GM12875 (cell line): ENCODE measurements around the gene CADM1.

Source experiments
- H3K4me3 ChIP-seq: one replicate; pipeline ENCODE4 v1.5.1; 2011; ENCODE audit warnings: low read depth, low read length, control low read depth
- TF ChIP-seq, protein P1 (sequence below): IDR thresholded peaks from 2 replicates; pipeline ENCODE4 v1.5.1; 2011; ENCODE audit warnings: low read depth, mild to moderate bottlenecking, control low read depth, inconsistent platforms, low read length, moderate library complexity, borderline replicate concordance; ENCODE audit not compliant: insufficient read depth

The CADM1 gene

DNA sequence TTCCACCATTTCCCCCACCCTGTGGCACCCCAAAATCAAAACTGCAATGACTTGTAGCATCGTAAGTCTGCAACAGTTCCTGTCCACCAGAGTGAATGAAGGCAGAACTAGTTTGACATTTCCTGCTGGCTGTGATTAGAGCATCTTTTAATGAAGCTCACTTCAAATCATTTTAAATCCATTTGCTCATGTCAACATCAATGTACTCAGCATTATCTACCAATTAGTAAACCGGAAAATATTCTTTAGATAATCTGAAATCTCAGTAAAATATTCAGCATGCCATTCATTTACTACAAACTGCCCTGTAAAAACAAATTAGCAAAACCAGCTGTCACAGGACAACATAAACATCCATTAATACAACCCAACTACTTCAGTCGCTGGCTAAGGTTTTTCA, 38.1 kb downstream of the CADM1 start:
- no peak overlapping the region for H3K4me3 ChIP-seq
- TF ChIP-seq, protein P1, sequence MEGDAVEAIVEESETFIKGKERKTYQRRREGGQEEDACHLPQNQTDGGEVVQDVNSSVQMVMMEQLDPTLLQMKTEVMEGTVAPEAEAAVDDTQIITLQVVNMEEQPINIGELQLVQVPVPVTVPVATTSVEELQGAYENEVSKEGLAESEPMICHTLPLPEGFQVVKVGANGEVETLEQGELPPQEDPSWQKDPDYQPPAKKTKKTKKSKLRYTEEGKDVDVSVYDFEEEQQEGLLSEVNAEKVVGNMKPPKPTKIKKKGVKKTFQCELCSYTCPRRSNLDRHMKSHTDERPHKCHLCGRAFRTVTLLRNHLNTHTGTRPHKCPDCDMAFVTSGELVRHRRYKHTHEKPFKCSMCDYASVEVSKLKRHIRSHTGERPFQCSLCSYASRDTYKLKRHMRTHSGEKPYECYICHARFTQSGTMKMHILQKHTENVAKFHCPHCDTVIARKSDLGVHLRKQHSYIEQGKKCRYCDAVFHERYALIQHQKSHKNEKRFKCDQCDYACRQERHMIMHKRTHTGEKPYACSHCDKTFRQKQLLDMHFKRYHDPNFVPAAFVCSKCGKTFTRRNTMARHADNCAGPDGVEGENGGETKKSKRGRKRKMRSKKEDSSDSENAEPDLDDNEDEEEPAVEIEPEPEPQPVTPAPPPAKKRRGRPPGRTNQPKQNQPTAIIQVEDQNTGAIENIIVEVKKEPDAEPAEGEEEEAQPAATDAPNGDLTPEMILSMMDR: no peak

DNA sequence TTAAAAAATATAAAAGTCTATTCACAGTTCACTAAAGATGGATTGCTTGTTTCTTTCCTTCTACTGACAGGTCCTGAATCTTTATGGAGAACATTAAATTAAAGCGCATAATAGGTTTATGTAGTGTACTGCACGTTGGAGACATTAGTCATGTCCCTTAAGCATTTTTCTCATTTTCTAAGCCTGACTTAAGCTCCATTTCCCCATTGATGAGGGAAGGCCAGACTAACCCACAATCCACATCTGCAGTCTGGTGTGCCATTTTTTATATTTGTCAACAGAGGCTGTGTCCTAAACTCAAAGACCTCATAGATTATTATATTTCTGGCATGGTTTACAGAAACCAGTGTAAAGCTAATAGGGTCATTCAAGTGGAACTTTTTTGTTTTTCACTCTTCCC, 39.9 kb downstream of the CADM1 start:
- TF ChIP-seq, protein P1: no peak

GRCh38 chr11:115463606-115464005, 40.6 kb downstream of the CADM1 start:
- H3K4me3 ChIP-seq: no peak overlapping the region
- TF ChIP-seq, protein P1: no peak

More for the DNA sequence above, 39.9 kb downstream of the CADM1 start:
- H3K4me3 ChIP-seq: no peak overlapping the region

DNA sequence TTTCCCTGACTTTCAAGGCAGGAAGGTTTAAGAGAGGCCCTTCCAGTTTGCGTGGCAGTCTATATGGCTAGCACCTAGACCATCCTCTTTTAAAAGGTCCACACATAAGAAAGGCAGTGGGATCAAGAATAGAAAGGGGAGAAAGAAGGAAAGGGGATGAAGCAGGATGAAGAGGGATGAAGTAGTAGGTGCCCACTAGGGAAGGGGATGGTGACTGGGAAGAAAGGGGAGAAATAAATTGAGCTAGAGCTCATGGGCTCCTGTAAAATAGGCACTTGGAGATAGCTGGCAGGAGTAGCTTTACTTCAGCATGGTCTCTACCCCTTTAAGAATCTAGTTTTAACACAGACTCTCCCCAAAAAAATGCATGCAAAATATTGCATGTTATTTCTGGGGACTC, 41.5 kb downstream of the CADM1 start:
- TF ChIP-seq, protein P1: no peak
- no peak overlapping the region for H3K4me3 ChIP-seq

DNA sequence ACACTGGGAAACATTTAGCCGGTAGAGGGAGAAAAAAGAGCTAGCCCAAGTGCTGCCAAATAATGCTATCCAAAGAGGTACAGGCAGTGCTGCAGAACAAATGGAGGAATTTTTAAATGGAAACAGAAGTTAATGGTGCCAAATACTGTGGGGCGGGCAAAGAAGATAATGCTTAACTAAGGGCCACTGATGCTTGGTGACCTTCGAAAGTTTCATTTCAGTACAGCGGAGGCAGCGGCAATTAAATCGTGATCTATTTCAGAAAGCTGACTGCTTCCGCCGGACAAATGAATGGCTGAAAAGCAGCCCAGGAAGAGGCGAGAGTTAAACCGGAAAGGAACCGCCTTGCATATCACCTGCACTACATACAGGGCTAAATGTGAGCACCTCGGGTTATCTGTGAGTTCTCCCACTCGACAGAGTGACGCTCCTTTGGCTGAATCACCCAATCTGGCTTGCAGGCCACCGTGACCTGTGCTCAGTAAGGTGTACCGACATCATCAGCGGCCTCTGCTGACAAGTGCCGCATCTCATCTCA, 42.1 kb downstream of the CADM1 start:
- TF ChIP-seq, protein P1: no peak
- no peak overlapping the region for H3K4me3 ChIP-seq

GRCh38 chr11:115460512-115460911, 43.7 kb downstream of the CADM1 start:
- TF ChIP-seq, protein P1: no peak

DNA sequence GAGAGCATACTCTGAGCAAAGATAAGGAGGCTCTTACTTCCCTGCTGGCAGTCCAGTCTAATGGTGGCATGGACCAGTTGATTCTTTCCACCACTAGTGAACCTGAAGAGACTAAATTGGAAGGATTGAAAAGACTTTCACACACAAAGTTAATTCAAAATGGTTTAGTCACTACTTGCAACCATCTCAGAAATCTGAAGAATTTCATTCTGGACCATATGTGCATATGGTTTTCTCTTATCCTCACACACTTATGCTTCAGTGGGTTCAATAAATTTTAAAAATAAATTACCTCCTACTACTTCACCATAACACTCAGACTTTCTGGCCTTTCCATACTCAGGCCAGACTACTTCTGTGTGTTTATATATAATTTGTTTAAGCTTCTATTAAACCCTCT, 44.7 kb downstream of the CADM1 start:
- no peak overlapping the region for H3K4me3 ChIP-seq
- TF ChIP-seq, protein P1: no peak

More at GRCh38 chr11:115460512-115460911, 43.7 kb downstream of the CADM1 start:
- no peak overlapping the region for H3K4me3 ChIP-seq
